ENCODE measurements around the gene CIAO1. TPM values are rescaled to one million over a fixed set of nuclear protein-coding genes. Genes with fewer than 3 reads are reported as not detected.
A peak's percentile ranks its signal among the peaks of the same experiment; 100 is the strongest.
"Not testable (repeated sequence)": the region's sequence is repeated elsewhere in the genome, so short reads cannot be mapped to it uniquely, and the experiment has no call there.

CIAO1 gene
- total RNA-seq, 1 donor from 2014 or later: 71.0 TPM

- DNase-seq (ENCODE audit: low spot score): no peak
These were observed 16.4 kb upstream of the CIAO1 start for GRCh38 chr2:96249654-96250053.

GRCh38 chr2:96250188-96250587, 15.8 kb upstream of the CIAO1 start:
- DNase-seq (ENCODE audit: low spot score): no peak

GRCh38 chr2:96251721-96252292, 14.2 kb upstream of the CIAO1 start:
- no peak for DNase-seq (ENCODE audit: low spot score)

GRCh38 chr2:96252526-96252925, 13.5 kb upstream of the CIAO1 start:
- no peak for DNase-seq (ENCODE audit: low spot score)

GRCh38 chr2:96253006-96253405, 13.0 kb upstream of the CIAO1 start:
- DNase-seq (ENCODE audit: low spot score): no peak

GRCh38 chr2:96254571-96254970, 11.5 kb upstream of the CIAO1 start:
- DNase-seq (ENCODE audit: low spot score): no peak

GRCh38 chr2:96256611-96257113, 9.4 kb upstream of the CIAO1 start:
- DNase-seq (ENCODE audit: low spot score): no peak

- DNase-seq (ENCODE audit: low spot score): not testable (repeated sequence)
These were observed 8.3 kb upstream of the CIAO1 start for GRCh38 chr2:96257744-96258143.

- DNase-seq (ENCODE audit: low spot score): no peak
These were observed 7.6 kb upstream of the CIAO1 start for GRCh38 chr2:96258166-96259022.

GRCh38 chr2:96259497-96259921, 6.5 kb upstream of the CIAO1 start:
- DNase-seq (ENCODE audit: low spot score): no peak

- no peak for DNase-seq (ENCODE audit: low spot score)
These were observed 5.4 kb upstream of the CIAO1 start for GRCh38 chr2:96260387-96261260.

GRCh38 chr2:96261328-96262003, 4.6 kb upstream of the CIAO1 start:
- DNase-seq (ENCODE audit: low spot score): no peak

- no peak for DNase-seq (ENCODE audit: low spot score)
These were observed 3.7 kb upstream of the CIAO1 start for GRCh38 chr2:96262306-96262705.

- no peak for DNase-seq (ENCODE audit: low spot score)
These were observed 1.9 kb upstream of the CIAO1 start for GRCh38 chr2:96264086-96264485.

GRCh38 chr2:96264656-96265348, 1.2 kb upstream of the CIAO1 start:
- DNase-seq (ENCODE audit: low spot score): no peak

- DNase-seq (ENCODE audit: low spot score): peak; percentile 92
These were observed 631 bp upstream of the CIAO1 start for GRCh38 chr2:96265349-96265839.

GRCh38 chr2:96267159-96267971, 1.3 kb downstream of the CIAO1 start:
- DNase-seq (ENCODE audit: low spot score): no peak

- no peak for DNase-seq (ENCODE audit: low spot score)
These were observed 6.0 kb downstream of the CIAO1 start for GRCh38 chr2:96271995-96272394.

GRCh38 chr2:96273763-96274162, 7.7 kb downstream of the CIAO1 start:
- no peak for DNase-seq (ENCODE audit: low spot score)
